T47D (cell line): ENCODE data around the gene TTC21A.
A peak's percentile ranks its signal among the peaks of the same experiment; 100 is the strongest.

Experiments used
- DNase-seq, 2 experiments: peaks; one replicate each; pipeline versions ENCODE4 v3.0.0 to v3.0.0-alpha.2; 2011 to 2012; ENCODE audit warnings: low read depth in 1 of 2, low spot score in 1 of 2
- JUND ChIP-seq: IDR thresholded peaks from 2 replicates; pipeline ENCODE4 v1.6.1; 2012; ENCODE audit warnings: low read depth
- in situ Hi-C: cut with HindIII; loops from 2 replicates; pipeline ENCODE4 v1.10.0; 2016; ENCODE audit warnings: low sequenced_read_pairs, low pct_unique_long_range_greater_than_20kb

The TTC21A gene

DNA sequence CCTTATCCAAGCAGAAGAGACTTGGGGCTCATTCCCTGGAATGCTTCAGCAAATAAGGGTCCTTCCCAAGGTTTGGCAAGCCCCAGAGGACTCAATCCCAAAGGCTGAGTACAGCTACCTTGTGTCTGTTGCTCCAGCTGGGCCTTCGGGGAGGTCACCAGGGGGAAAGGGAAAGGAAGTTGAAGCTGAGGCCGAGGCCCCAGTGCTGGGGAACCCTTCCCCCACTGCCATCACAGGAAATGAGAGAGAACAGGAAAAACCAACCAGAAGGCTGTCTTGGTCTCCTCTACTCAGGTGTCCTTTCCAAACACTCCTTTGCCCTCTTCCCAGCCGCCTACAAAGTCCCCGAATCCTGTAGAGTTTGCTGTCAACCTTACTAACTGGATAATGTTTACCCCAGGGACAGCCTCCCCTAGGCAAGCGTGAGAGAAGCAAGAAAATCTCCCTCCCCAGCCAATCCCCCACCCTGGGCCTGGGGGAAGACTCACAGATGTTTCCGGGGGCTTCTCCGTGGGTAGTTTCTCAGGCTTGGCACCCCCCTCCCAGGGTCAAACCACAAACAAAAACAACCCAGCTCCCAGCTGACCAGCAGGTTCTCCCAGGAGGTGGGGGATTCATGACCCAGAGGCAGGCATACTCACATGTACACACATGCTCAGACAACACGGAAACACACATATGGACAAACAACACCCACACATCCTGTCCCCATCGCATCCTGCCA lies 40.4 kb downstream of the TTC21A start:
- peak in 1 of 2 experiments; percentile 38 for DNase-seq
- in situ Hi-C loops = no loop called here
- no peak for TF ChIP-seq JUND

DNA sequence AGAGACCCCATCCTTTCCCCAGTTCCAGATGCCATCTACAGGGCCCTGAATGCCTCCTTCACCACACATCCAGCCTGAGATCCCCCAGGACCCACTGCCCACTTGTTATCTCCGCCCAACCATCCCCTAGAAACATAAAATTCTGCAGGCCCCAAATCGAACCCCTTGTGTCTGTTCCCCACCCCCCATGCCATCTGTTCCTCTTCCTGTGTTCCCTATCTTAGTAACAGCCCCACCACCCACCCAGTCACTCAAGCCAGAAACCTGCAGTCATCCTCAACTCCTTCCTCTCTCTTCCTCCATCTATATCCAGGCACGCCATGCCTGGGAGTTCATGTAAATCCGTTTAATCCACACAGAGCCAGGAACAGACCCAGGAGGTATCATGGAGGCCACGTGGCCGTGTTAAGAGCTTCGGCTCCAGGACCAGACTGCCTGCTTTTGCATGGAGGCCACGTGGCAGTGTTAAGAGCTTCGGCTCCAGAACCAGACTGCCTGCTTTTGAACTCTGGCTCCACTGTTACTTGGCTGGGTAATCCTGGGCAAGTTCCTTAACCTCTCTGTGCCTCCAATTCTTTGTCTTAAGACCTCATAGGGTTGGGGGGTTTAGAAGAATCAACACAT lies 41.1 kb downstream of the TTC21A start:
- DNase-seq = peak in 1 of 2 experiments; percentile 22
- in situ Hi-C loops = no loop called here
- TF ChIP-seq JUND = no peak

DNA sequence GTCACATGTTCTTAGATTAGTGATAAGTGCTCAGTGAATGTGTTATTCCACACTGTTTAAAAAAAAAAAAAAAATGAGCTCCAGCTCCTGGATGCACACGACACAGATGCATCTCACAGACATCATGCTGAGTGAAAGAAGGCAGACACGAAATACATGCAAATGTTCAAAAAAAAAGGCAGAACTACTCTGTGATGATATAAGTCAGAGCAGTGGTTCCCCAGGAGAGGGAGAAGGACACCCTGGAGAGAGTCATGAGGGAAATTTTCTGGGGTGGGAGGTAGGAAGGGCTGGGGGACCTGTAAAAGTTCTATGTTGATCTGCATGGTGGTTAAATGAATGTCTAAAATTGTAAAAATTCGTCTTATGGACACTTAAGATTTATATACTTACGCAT lies 41.6 kb downstream of the TTC21A start:
- no peak for TF ChIP-seq JUND
- no peak for DNase-seq
- in situ Hi-C loops = no loop called here

DNA sequence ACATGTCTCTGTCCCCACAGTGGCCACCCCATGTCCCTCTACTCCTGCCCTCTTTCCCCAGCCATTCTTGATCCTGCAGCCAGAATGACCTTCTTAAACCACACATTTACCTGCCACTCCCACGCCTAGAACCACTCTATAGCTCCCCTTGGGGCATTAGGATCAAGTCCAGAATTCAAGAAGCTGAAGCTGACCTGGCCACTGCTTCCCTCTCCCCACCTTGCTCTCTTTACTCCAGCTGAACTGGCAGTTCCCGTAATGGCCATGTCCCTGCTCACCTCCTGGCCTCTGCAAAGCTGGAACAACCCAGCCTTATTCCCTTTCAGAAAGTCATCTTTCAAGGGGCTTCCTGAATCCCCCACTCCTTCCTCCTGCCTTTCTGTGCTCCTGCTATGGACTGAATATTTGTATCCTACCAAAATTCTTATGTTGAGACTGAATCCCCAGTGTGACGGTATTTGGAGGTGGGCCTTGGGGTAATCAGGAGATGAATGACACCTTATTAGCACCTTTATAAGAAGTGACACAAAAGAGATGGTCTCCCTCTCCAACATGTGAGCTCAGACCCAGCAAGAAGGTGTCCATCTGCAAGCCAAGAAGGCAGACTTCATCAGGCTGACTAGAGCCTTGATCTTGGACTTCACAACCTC lies 42.1 kb downstream of the TTC21A start:
- peak in 1 of 2 experiments; percentile 56 for DNase-seq
- TF ChIP-seq JUND = no peak
- in situ Hi-C loops = no loop called here

DNA sequence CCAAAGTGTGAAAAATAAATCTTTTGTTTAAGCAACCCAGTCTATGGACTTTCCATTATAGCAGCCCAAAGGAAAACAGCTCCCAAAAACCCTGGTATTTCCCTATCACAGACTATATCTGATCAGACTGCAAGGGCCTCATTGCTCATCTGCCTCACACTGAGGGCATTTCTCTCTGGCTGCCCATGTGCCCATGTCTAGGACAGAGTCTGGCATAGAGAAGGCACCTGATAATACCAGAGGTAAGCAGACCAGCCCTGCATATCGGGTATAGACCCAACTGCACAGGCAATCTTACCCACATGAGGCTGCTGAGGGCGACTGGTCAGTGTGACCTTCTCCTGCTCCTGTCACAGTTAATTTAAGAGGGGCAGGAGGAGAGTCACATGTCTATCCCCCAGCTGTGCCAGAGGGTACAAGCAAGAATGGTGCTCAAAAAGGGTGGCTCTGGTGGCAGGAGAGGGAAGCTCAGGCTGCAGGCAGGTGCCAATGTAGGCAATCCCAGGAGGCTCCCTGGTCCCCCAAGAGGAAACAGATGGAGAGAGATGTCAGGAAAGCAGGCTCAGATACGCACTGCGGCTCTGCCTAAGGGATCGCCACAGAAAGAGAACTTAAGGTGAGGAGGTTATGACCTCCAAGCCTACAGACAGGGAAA lies 42.8 kb downstream of the TTC21A start:
- DNase-seq = no peak
- no peak for TF ChIP-seq JUND
- in situ Hi-C loops = no loop called here

DNA sequence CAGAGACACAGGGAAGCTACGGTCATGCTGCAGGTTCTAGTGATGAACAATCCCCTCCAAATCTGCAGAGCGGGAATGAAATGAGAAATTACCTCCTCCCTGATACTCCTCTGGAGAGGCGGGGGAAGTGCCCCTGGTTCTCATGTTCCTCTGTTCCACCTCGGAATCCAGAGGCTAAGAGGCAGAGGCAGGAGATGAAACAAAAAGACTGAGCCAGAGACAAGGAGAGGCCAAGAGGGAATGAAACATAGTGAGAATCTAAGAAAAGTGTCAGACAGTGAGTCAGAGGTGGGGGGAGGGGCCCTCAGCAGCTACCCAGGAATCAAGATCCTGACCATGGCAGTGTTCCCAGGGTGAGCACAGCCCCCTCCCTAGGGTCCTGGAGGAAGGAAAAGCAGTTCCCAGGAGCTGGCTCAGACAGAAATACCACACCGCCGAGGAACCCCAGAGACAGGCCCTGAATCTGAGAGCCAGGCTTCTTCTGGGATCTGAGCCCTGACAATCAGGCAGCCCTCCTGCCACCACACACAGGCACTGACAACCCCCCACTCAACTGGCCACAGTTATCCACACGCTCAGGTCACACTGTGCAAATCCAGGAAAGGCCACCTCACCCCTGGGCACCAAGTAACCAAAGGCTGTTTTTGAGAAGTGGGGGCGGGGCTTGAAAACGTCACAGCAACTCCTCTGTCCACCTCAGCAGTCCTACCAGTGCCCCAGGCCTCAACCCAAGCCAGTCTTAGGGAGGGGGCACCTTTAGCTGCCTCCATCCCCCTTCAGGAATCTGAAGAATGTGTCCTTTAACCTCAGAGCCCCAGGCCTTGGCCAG lies 43.5 kb downstream of the TTC21A start:
- DNase-seq = peak; percentile 62 to 90
- no peak; the same call in 1 of the 2 replicates for TF ChIP-seq JUND
- in situ Hi-C loops = no loop called here

DNA sequence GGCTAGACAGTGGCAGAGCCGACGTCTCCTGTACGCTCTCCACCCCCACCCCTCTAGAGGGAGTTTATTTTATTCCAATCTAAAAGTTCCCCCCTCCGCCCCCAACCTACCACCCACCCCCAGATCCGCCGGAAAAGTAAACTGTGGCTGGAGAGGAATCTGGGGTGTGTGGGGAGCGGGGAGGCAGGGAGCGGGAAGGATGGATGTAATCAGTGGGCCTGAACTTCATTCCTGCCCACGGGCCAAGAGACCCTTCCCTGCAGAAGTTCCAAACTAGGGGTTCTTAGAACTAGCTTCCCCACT lies 46.4 kb downstream of the TTC21A start:
- in situ Hi-C loops = no loop called here
- no peak for TF ChIP-seq JUND
- DNase-seq = no peak

DNA sequence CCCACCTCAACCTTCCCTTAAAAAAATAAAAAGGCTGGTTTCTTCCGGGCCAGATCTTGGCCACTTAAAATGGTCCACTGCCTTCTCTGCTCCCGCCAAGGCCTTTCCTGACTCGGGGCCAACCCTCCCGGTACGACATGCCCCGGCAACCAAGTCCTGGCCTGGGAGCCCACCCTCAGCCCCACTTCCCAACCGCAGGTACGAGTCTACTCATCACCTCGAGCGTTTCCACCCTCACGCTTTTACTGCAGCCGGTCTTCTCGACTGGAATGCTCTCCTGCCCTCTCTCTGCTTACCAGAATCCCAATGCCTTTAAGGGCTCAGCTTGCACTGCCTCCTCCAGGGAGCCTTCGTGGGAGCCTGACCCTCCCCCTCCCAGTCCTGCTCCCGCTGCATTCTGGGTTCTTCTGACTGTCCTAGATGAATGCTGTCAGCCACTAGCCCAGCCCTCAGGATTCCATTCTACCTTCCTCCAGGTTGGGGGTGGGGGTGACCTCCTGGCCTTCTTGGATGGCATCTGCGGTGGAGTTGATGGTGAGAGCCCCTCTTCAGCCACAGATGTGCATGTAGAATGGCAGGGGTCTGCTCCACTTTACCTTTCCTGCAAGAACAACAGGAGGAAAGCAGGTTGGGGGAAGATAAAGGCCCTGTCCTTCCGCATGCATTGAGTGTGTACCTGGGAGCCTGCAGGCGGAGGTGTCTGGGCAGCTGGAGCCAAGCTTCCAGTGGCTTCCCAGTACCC lies 47.0 kb downstream of the TTC21A start:
- TF ChIP-seq JUND = no peak
- peak in 1 of 2 experiments; percentile 69 for DNase-seq
- in situ Hi-C loops = no loop called here

DNA sequence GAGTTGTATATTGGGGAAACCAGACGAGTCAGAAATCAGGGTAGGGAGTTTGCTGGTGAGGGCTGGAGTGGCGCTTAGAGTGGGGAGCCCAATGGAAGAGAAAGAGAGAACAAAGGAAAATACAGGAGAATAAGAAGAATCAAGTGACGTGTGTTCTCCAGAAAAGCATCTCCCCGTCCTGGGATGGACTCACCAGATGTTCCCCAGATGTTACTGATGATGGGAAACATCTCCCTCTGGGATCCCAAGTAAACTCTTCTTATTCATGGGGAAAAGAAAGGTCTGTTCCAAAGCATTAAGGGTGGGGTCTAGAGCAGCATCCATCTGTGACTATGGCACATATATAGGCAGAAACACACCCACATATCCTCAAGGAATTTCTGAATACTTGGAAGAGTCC lies 48.9 kb downstream of the TTC21A start:
- TF ChIP-seq JUND = no peak
- in situ Hi-C loops = no loop called here
- DNase-seq = no peak

DNA sequence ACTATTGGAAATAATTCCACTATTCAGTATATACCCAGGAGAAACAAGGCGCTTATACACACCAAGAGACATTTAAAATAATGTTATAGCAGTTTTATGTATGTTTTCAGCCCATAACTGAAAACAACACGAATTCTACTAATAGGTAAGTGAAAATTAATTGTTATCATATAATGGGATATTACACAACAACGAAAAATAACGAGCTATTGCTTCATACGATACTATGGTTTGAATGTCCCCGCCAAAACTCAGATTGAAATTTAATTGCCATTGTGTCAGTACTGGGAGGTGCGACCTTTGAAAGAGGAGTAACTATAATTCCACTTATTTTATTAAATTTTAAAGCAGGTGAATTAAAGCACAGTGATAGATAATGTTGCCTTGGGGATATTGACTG lies 49.9 kb downstream of the TTC21A start:
- no peak for DNase-seq
- in situ Hi-C loops = no loop called here
- TF ChIP-seq JUND = no peak

DNA sequence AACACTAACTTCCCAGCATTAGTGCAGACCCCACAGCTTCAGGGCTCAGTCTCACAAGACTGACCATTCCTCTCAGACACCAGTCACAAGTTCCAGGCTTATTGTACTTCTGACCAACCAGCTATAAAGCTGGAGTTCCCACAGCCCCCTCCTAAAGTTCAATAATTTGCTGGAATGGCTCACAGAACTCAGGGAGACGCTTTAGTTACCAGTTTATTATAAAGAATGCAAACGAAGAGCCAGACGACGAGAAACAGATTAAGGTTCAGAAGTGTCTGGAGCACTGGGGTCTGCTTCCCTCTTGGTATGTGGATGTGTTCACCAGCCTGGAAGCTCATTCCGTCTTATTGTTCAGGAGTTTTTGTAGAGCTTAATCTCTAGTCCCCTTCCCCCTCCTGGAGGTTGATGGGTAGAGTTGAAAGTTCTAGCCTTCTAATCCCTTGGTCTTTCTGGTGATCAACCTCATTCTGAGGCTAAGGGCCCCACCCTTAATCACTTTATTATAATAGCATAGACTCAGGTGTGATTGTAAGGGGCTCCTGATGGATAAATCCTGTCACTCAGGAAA lies 50.8 kb downstream of the TTC21A start:
- in situ Hi-C loops = no loop called here

DNA sequence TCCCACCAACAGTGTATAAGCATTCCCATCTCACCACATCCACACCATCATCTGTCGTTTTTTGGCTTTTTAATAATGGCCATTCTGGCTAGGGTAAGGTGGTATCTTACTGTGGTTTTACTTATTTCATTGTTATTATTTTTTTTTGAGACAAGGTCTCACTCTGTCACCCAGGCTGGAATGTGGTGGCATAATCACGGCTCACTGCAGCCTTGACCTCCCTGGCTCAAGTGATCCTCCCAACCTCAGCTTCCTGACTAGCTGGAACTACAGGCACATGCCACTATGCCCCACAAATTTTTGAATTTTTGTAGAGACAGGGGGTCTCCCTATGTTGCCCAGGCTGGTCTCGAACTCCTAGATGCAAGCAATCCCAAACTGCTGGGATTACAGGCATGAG lies 56.9 kb downstream of the TTC21A start:
- TF ChIP-seq JUND = no peak
- no peak for DNase-seq
- in situ Hi-C loops = no loop called here

More for the DNA sequence above, 50.8 kb downstream of the TTC21A start:
- no peak for TF ChIP-seq JUND
- DNase-seq = no peak
